NOMO-1 (cell line): ENCODE results near the gene SEC16A.

Source experiments
- DNase-seq, 2 experiments: peaks; one replicate each; lab custom pipeline; 2025; ENCODE audit not compliant: unreplicated experiment in 2 of 2; lab: John Stamatoyannopoulos, UW

The SEC16A gene

DNA sequence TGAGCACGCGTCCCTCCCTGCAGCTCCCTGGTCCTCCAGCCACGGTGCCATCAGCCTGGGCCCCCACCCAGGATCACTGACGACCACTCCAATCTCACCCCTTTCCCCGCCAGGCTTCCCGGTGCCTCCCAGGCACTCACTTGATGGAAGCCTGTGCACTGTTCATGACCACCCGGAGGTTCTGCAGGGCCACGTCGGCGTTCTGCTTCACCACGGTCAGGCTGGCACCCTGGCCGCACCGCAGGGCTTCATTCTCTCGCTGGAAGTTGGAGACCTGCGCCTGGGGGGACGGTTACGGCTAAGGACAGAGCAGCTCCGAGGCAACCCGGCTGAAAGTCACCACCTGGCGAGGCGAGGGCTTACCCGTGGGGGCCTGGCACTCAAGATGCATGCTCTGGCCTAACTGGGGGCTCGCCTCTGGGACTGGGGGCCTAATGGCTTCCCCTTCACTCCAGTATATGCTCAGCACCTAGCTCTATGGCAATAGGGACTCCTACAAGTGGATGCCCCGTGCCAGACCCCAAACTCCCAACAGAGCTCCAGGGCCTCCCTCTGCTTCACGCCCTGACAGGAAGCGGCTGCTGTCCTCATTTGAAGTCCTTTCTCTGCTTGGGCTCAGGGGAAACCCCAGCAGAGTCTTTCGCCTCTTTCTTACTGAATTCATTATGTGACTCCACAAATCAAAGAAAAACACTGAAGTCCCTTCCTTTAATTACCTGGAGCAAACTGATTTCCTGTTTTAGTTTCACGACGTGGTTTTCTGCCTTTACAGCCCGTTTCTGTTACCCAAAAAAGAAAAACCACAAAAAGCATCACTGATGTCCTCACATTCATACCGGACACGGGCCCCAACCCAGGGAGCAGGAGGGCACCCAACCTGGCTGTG lies 78.7 kb downstream of the SEC16A start:
- peak in 1 of 2 experiments; percentile 42 for DNase-seq

DNA sequence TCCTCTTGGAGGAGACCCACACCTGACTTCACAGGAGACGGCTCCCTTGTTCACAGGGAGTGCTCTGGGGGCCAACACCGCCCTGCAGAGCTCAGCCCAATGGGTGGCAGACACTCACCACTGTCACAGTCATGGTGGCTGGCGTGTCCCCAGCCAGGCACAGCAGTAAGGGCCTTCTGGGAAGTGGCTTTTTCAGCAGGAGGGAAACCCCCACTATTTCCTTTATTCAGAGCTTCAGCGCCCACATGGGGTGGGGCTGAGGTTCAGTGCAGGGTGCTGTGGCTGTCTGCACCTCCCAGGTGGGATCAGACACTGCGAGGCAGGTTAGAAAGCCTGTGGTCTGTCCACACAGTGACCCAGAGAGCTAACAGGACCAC lies 79.3 kb downstream of the SEC16A start:
- no peak for DNase-seq

DNA sequence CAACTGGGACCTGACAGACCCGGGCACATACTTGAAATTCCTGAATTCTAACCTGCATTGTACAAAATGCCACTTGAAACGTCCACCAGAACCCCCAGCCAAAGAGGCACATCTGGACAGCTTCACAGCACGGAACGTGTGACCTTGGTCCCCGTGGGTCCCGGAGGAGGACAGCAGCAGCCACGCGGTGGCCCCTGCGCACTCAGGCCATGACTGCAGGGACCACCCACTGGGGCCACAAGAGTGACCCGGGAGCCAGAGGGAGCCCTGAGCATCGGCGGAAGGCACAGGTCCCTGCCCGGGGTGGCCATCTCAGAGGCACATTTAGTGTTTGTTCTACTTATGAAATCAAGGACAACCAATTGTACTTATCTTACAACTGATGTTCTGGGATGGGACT lies 80.8 kb downstream of the SEC16A start:
- no peak for DNase-seq

DNA sequence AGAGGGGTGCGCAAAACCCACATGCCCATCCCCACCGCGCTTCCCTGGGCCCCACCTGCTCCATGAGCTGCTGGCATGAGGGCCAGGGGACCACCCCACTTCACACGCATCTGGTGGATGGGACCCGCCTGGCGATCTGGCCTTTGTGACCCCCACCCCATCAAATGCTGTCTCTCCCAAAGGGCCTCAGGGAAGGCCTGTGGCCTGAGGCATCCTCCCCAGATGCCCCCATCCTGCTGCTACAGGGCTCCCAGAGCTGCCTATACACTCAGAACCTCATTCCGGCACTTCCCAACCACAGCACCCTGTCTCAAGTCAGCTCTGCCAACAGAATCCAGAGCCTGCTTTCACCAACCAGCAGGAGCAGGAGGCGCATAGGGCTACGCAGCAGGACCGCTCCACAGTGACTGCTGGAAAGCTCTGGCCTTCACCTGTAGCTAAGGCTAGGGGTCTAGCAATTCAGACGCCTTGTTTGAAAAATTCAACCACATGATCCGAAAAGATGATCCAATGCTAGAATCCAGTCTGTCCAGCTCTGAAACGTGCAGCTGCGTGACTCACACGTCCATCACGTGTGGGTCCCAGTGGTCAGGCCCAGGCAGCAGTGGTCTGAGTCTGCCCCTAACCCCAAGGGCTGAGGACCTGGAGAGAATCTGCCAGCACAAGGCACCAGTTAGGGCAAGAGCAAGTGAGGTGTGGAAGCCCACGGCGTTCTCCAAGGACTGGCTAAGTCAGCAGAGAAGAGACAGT lies 81.5 kb downstream of the SEC16A start:
- DNase-seq = no peak

DNA sequence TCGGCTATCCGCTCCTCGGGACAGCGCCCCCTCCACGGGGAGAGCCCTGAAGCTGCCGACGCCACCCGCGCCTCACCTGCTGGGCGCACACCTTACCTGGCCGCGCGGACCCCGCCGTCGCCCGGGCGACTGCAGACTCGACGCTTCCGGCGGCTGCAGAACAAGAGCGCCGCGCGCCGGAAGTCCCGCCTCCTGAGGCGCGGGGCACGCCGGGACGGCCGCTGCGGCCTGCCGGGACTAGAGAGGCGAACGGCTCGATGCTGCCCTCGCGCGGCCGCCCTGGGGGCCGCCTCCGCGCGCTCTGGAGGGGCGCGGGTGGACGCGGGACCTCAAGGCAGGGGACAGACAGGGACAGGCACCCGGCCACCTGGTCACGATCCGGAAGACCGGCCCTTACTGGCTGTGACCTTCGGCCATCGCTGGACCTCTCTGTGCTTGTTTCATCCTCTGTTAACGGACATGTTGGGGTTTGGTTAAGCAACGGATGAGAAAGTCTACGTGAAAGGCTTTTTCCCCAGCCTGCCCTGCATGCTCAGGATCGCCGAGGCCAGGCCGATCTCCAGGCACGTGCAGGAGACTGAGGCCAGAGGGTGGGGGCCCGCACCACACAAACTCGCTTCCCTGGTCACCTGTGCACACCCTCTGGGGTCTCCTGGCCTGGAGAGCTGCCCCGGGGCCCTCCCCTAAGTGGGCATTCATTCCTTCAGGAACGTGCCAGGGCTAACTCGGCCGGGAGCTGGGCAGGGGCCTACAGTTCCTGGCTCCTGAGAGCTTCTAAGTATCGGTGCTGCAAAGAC lies 82.6 kb downstream of the SEC16A start, which contains the start of gene SNAPC4:
Gene SNAPC4 (minus strand): TSS at position 133 of the 797 bp plus-strand sequence. CDS start 1,742 bp downstream, outside the sequence.
- peak; percentile 89 to 98 for DNase-seq

DNA sequence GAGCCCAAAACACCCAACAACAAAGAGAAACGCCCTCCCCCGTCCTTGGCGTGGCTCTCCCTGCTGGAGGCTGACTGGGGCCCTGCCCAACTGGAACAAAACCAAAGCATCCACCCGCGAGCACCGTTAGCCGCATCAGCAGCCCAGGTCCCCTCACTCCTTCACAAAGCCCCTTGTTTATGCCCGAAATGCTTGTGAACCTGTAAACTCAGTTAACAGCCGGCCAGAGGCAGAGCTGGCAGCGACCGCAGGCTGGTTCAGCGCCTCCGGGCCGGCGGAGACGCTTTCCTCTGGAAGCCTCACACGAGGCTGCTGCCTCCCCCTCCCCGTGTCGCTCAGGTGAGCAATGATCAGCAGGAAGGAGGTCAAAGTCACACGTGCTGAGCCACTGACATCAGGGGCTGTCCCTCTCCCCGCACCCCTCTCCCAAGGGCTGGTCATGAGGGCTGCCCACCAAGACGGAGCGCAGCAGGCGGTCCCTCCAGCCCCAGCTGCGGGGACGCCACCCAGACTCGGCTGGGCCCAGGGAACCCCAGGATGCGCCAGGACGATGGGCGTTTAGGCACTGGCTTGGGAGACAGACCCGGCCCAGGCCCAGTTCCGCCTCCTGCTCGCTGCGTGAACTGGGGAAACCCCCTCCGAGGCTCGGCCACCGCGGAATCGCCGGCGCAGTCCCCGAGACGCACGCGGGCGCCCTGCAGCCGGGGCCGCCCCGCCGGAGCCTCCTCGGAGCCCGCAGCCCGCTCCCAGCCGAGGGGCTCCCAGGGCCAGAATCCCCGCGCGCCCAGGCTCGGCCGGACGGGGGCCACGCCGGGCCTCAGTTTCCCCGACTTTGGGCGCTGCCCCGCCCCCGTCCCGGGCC lies 83.4 kb downstream of the SEC16A start:
- DNase-seq = peak; percentile 15 to 30

DNA sequence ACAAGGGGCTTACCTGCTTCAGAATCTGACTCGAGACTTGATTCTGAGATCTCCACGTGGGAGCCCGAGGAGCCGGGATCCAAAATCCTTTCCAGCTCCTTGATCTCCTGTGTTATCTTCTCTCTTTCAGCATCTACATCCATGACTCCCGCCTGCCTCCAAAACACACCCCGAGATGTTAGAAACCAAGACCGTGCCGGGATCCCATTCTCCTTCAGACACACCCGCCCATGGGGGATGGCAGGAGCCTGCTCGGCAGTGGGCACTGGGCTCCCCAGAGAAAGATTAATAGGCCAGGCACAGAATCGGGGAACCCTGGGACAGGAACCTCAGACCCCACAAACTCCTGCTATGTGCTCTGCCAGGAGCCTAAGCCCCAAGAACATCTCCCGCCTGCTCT lies 84.6 kb downstream of the SEC16A start:
- no peak for DNase-seq

DNA sequence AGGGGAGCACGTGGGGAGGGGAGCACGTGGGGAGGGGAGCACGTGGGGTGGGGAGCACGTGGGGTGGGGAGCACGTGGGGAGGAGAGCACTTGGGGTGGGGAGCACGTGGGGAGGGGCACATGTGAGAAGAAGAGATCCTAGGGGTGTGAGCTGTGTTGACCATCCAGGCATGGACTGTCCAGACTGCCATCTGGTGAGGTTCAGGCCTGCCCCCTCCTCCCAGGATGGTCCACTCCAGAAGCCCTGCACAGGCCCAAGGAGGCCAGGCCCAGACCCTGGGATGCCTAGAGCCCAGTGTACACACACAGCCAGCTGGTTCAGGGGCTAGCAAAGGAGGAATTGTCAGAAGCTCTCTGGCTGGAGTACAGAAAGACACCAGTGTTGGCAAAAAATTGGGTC lies 85.2 kb downstream of the SEC16A start:
- no peak for DNase-seq

DNA sequence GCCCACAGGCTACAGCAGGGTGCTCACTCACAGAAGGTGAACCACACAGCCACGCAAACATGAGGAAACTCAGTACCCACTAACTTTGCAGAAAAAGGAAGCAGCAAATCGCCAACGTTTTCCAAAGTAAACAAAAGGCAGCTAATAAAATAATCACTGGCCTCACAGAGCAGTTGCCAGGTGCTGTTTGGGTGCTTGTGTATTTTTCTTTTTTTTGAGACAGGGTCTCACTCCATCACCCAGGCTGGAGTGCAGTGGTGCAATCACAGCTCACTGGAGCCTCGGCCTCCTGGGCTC lies 86.7 kb downstream of the SEC16A start:
- DNase-seq = no peak

DNA sequence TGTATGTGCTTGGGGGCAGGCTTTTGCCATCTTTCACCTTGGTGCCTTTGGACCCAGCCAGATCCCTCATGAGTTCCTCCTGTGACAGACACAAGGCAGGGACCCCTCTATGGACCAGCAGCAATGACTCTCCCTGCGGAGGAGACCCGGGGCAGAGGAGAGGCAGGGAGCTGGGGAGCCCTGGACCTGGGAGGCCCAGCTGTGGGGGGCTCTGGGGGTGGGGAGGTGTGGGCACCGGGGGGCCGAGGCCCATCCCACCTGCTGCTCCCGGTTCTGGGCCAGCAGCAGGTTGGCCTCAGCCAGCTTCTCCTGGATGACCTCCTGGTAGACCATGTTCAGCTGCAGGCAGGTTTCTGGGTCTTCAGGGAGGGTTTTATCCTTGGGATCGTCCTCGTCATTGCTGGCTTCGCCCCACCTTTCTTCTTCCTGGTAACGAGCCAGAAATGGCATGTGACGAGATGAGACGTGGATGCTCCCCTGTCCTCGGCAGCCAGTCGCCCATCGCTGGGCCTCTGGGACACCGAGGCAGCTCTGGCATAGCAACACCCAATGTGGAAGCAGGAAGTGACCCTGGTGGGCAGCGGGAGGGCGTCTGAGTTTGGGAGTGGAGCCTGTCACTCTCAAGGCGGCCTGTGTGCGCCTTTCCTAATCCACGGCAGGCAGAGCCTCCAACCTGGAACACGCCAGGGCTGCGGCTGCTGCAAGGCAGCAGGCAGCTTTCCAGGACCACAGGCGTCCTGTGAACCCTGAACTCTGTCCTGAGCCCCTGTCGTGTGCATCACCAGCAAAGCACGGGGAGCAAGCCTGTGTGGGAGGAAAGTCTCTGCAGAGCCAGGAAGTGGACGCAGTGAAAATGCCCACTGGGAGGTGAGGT lies 87.3 kb downstream of the SEC16A start:
- no peak for DNase-seq

DNA sequence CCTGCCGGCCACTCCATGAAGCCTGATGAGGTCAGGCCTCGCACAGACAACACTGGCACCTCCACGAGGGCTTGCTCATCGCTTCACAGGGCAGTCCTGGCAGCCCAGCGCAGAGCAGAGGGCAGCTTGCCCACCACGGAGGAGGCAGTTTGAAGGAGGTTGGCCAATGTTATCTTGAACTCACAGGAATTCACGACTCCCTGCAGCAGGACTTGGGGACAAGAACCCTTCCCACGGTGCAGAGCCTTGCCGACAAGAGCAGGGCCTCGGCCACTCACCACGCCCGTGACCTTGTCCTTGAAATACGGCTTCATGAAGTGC lies 87.9 kb downstream of the SEC16A start:
- no peak for DNase-seq

DNA sequence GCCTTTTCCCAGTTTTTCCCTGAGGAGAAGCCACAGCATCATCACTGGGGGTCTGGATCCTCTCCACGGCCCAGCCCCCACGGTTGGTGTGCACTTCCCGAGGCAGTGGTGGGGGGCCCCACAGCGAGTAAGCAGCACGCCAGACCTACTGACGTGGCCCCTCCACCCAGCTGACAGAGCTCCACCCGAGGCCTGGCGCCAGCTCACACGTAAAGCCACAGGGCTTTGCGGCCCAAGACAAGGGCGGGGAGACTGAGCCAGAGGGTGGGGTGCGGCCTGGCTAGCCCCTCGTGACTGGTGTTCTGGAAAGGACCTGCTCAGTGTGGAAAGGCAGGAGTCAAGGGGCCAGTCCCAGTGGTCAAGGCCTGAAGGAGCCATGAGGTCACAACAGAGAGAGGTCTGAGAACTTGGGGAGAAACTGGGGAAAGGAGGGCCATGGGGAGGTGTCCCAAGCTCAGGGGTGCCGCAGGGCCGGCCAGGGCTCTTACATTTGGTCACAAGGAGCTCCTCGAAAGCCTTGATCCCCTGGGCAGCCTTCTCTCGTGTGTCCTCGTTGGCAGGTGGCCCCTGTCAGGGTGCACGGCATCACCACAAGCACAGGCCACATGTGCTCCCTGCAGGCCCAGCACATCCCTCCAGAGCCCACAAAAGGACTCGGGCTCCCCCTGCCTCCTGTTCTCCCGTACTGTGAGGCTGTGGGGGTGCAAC lies 88.4 kb downstream of the SEC16A start:
- no peak for DNase-seq

DNA sequence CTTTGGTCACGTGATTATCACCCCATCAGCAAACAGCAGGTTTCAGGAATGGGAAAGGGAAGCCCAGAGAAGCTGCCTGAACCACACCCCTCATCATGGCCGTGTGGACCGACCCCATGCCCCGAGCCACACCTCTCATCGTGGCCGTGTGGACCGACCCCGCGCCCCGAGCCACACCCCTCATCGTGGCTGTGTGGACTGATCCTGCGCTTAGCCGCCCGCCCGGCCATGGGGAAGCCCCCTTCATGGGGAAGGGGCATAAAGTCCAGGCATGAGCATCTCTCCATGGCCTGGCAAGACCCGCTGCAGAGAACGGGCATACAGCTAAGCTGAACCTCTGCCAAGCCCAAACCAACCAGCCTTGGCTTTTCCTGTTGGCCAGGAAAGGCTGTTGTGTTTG lies 89.3 kb downstream of the SEC16A start:
- DNase-seq = no peak

DNA sequence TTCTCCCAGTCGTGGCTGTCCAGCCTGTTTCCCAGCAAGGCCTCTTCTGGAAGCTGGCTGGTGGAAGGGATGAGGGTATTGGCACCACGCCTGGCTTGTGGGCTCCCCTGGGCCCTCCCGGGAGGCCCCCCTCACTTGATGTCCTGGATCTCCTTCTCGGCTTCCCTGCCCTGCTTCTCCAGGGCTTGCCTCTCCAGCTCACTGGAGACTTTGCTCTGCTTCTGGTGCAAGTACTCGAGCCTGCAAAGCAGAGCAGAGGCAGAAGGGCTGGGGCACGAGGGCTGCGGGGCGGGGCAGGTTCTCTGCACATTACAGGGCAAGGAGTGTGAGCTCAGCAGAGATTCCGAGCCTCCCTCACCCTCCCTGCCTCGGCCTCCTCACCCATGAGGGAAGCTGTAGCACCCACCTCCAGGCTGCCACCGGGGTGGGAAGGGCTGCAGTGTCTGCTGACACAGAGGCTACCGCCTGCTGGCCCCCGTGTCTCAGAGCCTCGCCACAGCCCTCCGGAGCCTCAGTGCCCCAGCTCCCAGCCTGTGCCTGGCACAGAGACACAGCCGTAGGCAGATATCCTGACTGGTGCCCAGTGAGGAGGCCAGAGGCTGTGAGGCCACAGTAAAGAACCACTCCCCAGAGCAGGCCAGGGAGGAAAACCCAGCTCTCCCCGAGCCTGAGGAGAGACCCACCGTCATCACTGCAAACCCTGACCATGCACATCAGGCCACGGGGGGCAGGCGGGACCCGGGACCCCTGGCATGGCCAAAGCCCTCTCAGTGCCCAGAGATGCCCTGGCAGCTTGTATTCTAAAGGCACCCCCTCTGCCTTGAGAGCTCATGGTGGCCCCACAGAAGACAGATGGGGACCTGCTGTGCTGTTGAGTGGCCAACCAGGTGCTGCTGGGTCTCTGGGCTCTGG lies 90.0 kb downstream of the SEC16A start:
- no peak for DNase-seq

DNA sequence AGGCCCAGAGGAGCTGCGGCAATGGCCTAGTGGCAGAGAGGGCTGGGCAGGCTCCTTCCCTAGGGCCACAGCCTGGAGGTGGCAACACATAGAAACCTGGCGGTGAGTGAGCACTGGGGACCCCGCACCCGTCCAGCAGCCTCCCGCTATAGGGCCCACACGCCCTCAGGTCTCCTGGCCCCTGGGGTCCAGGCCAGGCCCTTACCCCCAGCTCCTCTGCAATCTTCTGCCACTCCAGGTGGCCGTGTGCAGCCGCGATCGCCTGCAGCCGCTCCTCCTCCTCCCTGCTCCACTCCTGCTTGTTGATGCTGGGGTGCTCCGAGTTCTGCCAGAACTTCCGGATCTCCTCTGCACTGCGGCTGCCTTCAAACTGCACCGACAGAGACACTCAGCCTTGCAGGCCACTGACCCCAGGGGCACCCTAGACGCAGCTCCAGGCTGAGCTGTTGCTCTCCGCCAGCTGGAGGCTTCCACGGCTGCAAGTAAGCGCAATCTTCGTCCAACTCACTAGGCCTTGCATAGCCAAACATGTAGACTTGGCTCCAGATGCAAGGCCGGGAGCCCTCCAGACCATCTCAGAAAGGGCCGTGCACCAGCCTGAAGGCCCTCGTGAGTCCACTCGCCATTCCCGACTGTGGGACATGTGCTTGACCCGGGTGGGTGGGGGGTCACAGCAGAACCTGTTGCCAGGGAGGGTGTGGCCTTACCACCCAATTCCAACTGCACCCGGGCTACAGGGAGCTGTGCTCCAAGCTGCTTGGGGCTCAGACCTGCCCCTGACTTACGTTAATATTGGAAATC lies 90.9 kb downstream of the SEC16A start:
- DNase-seq = no peak
